K562 (cell line): ENCODE measurements around the gene LDB1. TPM values are rescaled to one million over a fixed set of nuclear protein-coding genes. Genes with fewer than 3 reads are reported as not detected.

Experiments
- CBX2 ChIP-seq: fragments of 200-600 bp; sonication (generic); IDR thresholded peaks from one replicate; pipeline ENCODE4 v1.6.1; 2012; ENCODE audit warnings: mild to moderate bottlenecking, low read length, inconsistent platforms; ENCODE audit not compliant: insufficient read depth, poor library complexity, severe bottlenecking
- CHD2 ChIP-seq: IDR thresholded peaks from 2 replicates; pipeline ENCODE4 v1.6.1; 2011; ENCODE audit warnings: low read depth, low read length
- CXXC5 ChIP-seq: fragments of 250-450 bp; sonication (Bioruptor Pico); IDR thresholded peaks from 2 replicates; pipeline ENCODE4 v1.8.0; 2022; ENCODE audit warnings: inconsistent platforms, mild to moderate bottlenecking, moderate library complexity
- GTF2E2 ChIP-seq: fragments of 200-800 bp; sonication (Bioruptor generic); IDR thresholded peaks from 2 replicates; pipeline ENCODE4 v1.6.1; 2016; ENCODE audit warnings: missing genetic modification characterization, missing compliant biosample characterization
- HDAC1 ChIP-seq, 2 experiments: fragments of 450-650 bp; IDR thresholded peaks; 2 replicates each; pipeline ENCODE4 v1.6.1; 2016 to 2017; ENCODE audit warnings: inconsistent platforms in 1 of 2, mild to moderate bottlenecking in 1 of 2, moderate library complexity in 1 of 2
- KAT8 ChIP-seq: fragments of 450-650 bp; IDR thresholded peaks from 2 replicates; pipeline ENCODE4 v1.6.1; 2016; ENCODE audit warnings: low read depth, mild to moderate bottlenecking
- LCOR ChIP-seq: sonication (generic); formaldehyde crosslinking; IDR thresholded peaks from 2 replicates; pipeline ENCODE4 v1.8.0; 2022; ENCODE audit warnings: mild to moderate bottlenecking, missing genetic modification reagents
- MTA1 ChIP-seq: fragments of 450-650 bp; IDR thresholded peaks from 2 replicates; pipeline ENCODE4 v1.6.1; 2017; ENCODE audit warnings: borderline replicate concordance
- NEUROD1 ChIP-seq: fragments of 150-350 bp; IDR thresholded peaks from 2 replicates; pipeline ENCODE4 v1.6.1; 2014; ENCODE audit warnings: borderline replicate concordance, low read length, low read depth; ENCODE audit not compliant: partially characterized antibody
- POLR2AphosphoS2 ChIP-seq: IDR thresholded peaks from 2 replicates; pipeline ENCODE4 v1.6.1; 2012; ENCODE audit warnings: low read length, improper control_type of control experiment
- RFX1 ChIP-seq: fragments of 450-650 bp; IDR thresholded peaks from 2 replicates; pipeline ENCODE4 v1.6.1; 2016; ENCODE audit warnings: mild to moderate bottlenecking, moderate library complexity
- RHOXF2B ChIP-seq: fragments of 250-450 bp; sonication (Bioruptor Pico); conservative IDR thresholded peaks from 2 replicates; pipeline ENCODE4 v1.5.1; 2021
- RNF2 ChIP-seq: sonication (generic); IDR thresholded peaks from 2 replicates; pipeline ENCODE4 v1.6.1; 2016
- TAF9B ChIP-seq: fragments of 450-650 bp; IDR thresholded peaks from 2 replicates; pipeline ENCODE4 v1.6.1; 2018; ENCODE audit warnings: mild to moderate bottlenecking; ENCODE audit not compliant: partially characterized antibody
- TAL1 ChIP-seq: fragments of 450-650 bp; IDR thresholded peaks from 2 replicates; pipeline ENCODE4 v1.6.1; 2016; ENCODE audit warnings: mild to moderate bottlenecking
- polyA plus RNA-seq, 8 experiments: library from polyadenylated mRNA; depleted of rRNA in 4 of 8; stranded (reverse) in 5 of 8; unstranded in 3 of 8; fragments of >200 nt; fragmentation: Nextera tagmentation in 2 of 8; fragmentation: Illumina TruSeq in 1 of 8; extraction: Ambion mirVana in 2 of 8; extraction: Trizol in 1 of 8; gene quantifications; 2 replicates each; pipeline versions ENCODE4 v1.2.1 to v1.2.3, GENCODE V29; 2011 to 2014; ENCODE audit warnings: inconsistent platforms in 1 of 8, missing spikeins in 1 of 8
- total RNA-seq, 7 experiments: library from RNA; depleted of rRNA in 6 of 7; stranded (reverse); fragments of >200 nt in 6 of 7; fragmentation: Illumina TruSeq in 2 of 7; extraction: Trizol in 2 of 7; gene quantifications; 2 replicates each; pipeline versions ENCODE4 v1.2.1 to v1.2.3, GENCODE V29; 2011 to 2021; ENCODE audit warnings: low replicate concordance in 1 of 7
- TF ChIP-seq, protein P1 (sequence below), 2 experiments: IDR thresholded peaks in 1 of 2; conservative IDR thresholded peaks in 1 of 2; 2 replicates each; pipeline ENCODE4 v1.6.1; 2016; ENCODE audit warnings: low read depth in 2 of 2, mild to moderate bottlenecking in 1 of 2, missing compliant biosample characterization in 1 of 2, missing genetic modification characterization in 1 of 2, moderate library complexity in 1 of 2
- TF ChIP-seq, protein P2 (sequence below): sonication (generic); formaldehyde crosslinking; IDR thresholded peaks from 2 replicates; pipeline ENCODE4 v1.8.0; 2022; ENCODE audit warnings: mild to moderate bottlenecking, missing genetic modification reagents
- TF ChIP-seq, protein P3 (sequence below): fragments of 450-650 bp; IDR thresholded peaks from 2 replicates; pipeline ENCODE4 v1.6.1; 2018; ENCODE audit warnings: mild to moderate bottlenecking, low read depth; ENCODE audit not compliant: partially characterized antibody

Gene LDB1
- total and polyA plus RNA-seq, 9 of the 15 experiments (the other 6 are each of a cell fraction or from before 2014, with no cell fraction given) = 1.9 to 137 (median 105) TPM

DNA sequence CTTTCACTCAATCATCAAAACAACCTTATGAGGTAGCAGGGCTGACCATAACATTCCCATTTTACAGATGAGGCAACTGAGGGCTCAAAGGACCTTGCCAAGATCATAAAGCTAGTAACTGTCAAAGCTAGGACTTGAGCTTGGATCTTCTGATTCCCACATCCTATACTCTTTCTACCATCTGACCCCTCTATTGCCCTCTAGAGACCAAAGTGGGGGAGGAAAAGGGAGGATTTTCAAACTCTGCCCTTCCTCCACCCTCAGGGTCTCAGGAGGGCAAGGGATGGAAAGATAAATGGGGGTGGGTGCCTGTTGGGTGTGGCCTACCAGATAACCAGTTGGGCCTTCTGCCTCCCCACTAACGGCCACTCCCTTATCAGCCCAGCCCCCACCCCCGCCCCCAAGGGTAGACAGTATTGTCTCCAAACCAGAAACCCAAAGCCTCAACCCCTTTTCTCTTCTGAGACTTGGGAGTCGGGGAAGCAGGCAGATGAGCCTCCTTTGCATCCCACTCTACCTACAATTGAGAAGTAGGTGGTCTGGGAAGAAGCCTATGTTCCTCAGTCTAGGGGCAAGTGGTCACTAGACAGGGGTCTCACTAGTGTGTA, 7.9 kb downstream of the LDB1 start (continued):
- TF ChIP-seq, protein P1, sequence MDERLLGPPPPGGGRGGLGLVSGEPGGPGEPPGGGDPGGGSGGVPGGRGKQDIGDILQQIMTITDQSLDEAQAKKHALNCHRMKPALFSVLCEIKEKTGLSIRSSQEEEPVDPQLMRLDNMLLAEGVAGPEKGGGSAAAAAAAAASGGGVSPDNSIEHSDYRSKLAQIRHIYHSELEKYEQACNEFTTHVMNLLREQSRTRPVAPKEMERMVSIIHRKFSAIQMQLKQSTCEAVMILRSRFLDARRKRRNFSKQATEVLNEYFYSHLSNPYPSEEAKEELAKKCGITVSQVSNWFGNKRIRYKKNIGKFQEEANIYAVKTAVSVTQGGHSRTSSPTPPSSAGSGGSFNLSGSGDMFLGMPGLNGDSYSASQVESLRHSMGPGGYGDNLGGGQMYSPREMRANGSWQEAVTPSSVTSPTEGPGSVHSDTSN (CRISPR knock-in tag; IDR thresholded peaks at IDR 0.05; ENCODE audit: low read depth) = no peak
- TF ChIP-seq, protein P1 (tag; conservative IDR thresholded peaks at IDR 0.05; ENCODE audit: low read depth) = 0 out of 2 replicates have a peak, but pooled peaks have one; percentile 20
- TF ChIP-seq HDAC1 (IDR thresholded peaks at IDR 0.05) = peak in 1 of 2 experiments; percentile 44; a peak in 1 of 4 replicates
- TF ChIP-seq GTF2E2 (tag) = peak; percentile 33; the same call in 1 of the 2 replicates
- no peak for TF ChIP-seq RFX1
- TF ChIP-seq CBX2 = no peak
- TF ChIP-seq, protein P2, sequence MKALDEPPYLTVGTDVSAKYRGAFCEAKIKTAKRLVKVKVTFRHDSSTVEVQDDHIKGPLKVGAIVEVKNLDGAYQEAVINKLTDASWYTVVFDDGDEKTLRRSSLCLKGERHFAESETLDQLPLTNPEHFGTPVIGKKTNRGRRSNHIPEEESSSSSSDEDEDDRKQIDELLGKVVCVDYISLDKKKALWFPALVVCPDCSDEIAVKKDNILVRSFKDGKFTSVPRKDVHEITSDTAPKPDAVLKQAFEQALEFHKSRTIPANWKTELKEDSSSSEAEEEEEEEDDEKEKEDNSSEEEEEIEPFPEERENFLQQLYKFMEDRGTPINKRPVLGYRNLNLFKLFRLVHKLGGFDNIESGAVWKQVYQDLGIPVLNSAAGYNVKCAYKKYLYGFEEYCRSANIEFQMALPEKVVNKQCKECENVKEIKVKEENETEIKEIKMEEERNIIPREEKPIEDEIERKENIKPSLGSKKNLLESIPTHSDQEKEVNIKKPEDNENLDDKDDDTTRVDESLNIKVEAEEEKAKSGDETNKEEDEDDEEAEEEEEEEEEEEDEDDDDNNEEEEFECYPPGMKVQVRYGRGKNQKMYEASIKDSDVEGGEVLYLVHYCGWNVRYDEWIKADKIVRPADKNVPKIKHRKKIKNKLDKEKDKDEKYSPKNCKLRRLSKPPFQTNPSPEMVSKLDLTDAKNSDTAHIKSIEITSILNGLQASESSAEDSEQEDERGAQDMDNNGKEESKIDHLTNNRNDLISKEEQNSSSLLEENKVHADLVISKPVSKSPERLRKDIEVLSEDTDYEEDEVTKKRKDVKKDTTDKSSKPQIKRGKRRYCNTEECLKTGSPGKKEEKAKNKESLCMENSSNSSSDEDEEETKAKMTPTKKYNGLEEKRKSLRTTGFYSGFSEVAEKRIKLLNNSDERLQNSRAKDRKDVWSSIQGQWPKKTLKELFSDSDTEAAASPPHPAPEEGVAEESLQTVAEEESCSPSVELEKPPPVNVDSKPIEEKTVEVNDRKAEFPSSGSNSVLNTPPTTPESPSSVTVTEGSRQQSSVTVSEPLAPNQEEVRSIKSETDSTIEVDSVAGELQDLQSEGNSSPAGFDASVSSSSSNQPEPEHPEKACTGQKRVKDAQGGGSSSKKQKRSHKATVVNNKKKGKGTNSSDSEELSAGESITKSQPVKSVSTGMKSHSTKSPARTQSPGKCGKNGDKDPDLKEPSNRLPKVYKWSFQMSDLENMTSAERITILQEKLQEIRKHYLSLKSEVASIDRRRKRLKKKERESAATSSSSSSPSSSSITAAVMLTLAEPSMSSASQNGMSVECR = no peak
- TF ChIP-seq RHOXF2B = no peak
- TF ChIP-seq TAL1 = peak; percentile 81
- peak; percentile 71; the same call in 1 of the 2 replicates for TF ChIP-seq POLR2AphosphoS2
- 0 out of 2 replicates have a peak, but pooled peaks have one; percentile 47 for TF ChIP-seq MTA1
- peak; percentile 94 for TF ChIP-seq RNF2
- TF ChIP-seq, protein P3, sequence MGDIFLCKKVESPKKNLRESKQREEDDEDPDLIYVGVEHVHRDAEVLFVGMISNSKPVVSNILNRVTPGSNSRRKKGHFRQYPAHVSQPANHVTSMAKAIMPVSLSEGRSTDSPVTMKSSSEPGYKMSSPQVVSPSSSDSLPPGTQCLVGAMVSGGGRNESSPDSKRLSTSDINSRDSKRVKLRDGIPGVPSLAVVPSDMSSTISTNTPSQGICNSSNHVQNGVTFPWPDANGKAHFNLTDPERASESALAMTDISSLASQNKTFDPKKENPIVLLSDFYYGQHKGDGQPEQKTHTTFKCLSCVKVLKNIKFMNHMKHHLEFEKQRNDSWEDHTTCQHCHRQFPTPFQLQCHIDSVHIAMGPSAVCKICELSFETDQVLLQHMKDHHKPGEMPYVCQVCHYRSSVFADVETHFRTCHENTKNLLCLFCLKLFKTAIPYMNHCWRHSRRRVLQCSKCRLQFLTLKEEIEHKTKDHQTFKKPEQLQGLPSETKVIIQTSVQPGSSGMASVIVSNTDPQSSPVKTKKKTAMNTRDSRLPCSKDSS = no peak
- TF ChIP-seq LCOR (CRISPR knock-in tag) = peak; percentile 81; the same call in 1 of the 2 replicates
- peak; percentile 63 for TF ChIP-seq TAF9B
- TF ChIP-seq KAT8 = no peak
- peak; percentile 71 for TF ChIP-seq CHD2
- TF ChIP-seq CXXC5 = 0 out of 2 replicates have a peak, but pooled peaks have one; percentile 48
- TF ChIP-seq NEUROD1 = peak; percentile 77
